WTC11 (cell line): ENCODE results near the gene CDC5L. TPM values are rescaled to one million over a fixed set of nuclear protein-coding genes. Genes with fewer than 3 reads are reported as not detected.

Experiments used
- ATAC-seq: fragments of 200-7000 bp; cut with Tn5 transposase; 2 replicates; pipeline ENCODE4 v1.10.0; 2021; ENCODE audit warnings: mild to moderate bottlenecking, moderate library complexity
- CTCF ChIA-PET: fragments of 300-600 bp; sonication (Branson Sonifier 250); formaldehyde crosslinking; loops from one replicate; lab custom pipeline; 2021; ENCODE audit warnings: antibody characterized with exemption; lab: Charles Lee
- POLR2A ChIA-PET: fragments of 350-600 bp; sonication (Branson Sonifier 250); formaldehyde crosslinking; loops from one replicate; lab custom pipeline; 2021; ENCODE audit warnings: antibody characterized with exemption; lab: Charles Lee
- DNase-seq: peaks from one replicate; pipeline ENCODE4 v3.0.0; 2021; ENCODE audit warnings: low spot score
- H3K27ac Mint-ChIP-seq: 2 replicates; pipeline ENCODE4 v1.8.0; 2021; ENCODE audit warnings: mixed read lengths
- H3K27me3 Mint-ChIP-seq: 2 replicates; pipeline ENCODE4 v1.8.0; 2021; ENCODE audit warnings: low read depth, mild to moderate bottlenecking, moderate library complexity, mixed read lengths
- H3K36me3 Mint-ChIP-seq: 2 replicates; pipeline ENCODE4 v1.8.0; 2021; ENCODE audit warnings: mixed read lengths
- H3K4me1 Mint-ChIP-seq: 2 replicates; pipeline ENCODE4 v1.8.0; 2022; ENCODE audit warnings: mixed read lengths
- H3K4me3 Mint-ChIP-seq: 2 replicates; pipeline ENCODE4 v1.8.0; 2021; ENCODE audit warnings: mild to moderate bottlenecking, moderate library complexity, mixed read lengths
- H3K9me3 Mint-ChIP-seq: 2 replicates; pipeline ENCODE4 v1.8.0; 2021; ENCODE audit warnings: mixed read lengths
- AFF4 ChIP-seq: sonication (generic); formaldehyde crosslinking; IDR thresholded peaks from 2 replicates; pipeline ENCODE4 v1.8.1; 2023; ENCODE audit warnings: mild to moderate bottlenecking, missing genetic modification reagents, borderline replicate concordance
- ATF1 ChIP-seq: sonication (generic); formaldehyde crosslinking; IDR thresholded peaks from 2 replicates; pipeline ENCODE4 v1.8.1; 2023; ENCODE audit warnings: mild to moderate bottlenecking, moderate library complexity, missing genetic modification reagents
- CREB1 ChIP-seq: sonication (generic); formaldehyde crosslinking; IDR thresholded peaks from 2 replicates; pipeline ENCODE4 v1.8.0; 2023; ENCODE audit warnings: mild to moderate bottlenecking, missing genetic modification reagents
- CTCF ChIP-seq: fragments of 200-600 bp; IDR thresholded peaks from 2 replicates; pipeline ENCODE4 v1.8.0; 2022; ENCODE audit warnings: antibody characterized with exemption
- EMX1 ChIP-seq: fragments of 250-450 bp; sonication (Bioruptor Pico); IDR thresholded peaks from 2 replicates; pipeline ENCODE4 v1.8.0; 2021; ENCODE audit warnings: mild to moderate bottlenecking
- FOXP4 ChIP-seq: sonication (generic); formaldehyde crosslinking; IDR thresholded peaks from 2 replicates; pipeline ENCODE4 v1.8.0; 2022; ENCODE audit warnings: mild to moderate bottlenecking, missing genetic modification reagents
- MXD4 ChIP-seq: fragments of 250-450 bp; sonication (Bioruptor Pico); IDR thresholded peaks from 2 replicates; pipeline ENCODE4 v1.8.0; 2021; ENCODE audit warnings: mild to moderate bottlenecking, moderate library complexity, borderline replicate concordance
- NFYB ChIP-seq: sonication (generic); formaldehyde crosslinking; conservative IDR thresholded peaks from 2 replicates; pipeline ENCODE4 v1.8.0; 2022; ENCODE audit warnings: low read depth, missing genetic modification reagents
- RELA ChIP-seq: sonication (generic); formaldehyde crosslinking; IDR thresholded peaks from 2 replicates; pipeline ENCODE4 v1.8.1; 2022; ENCODE audit warnings: missing genetic modification reagents, mild to moderate bottlenecking, borderline replicate concordance
- TEAD1 ChIP-seq: sonication (generic); formaldehyde crosslinking; IDR thresholded peaks from 2 replicates; pipeline ENCODE4 v1.8.0; 2022; ENCODE audit warnings: mild to moderate bottlenecking, missing genetic modification reagents
- TEAD4 ChIP-seq: sonication (generic); formaldehyde crosslinking; IDR thresholded peaks from 2 replicates; pipeline ENCODE4 v1.8.0; 2022; ENCODE audit warnings: mild to moderate bottlenecking, missing genetic modification reagents
- USF2 ChIP-seq: sonication (generic); formaldehyde crosslinking; IDR thresholded peaks from 2 replicates; pipeline ENCODE4 v1.8.1; 2023; ENCODE audit warnings: mild to moderate bottlenecking, missing genetic modification reagents, moderate library complexity
- ZMAT4 ChIP-seq: fragments of 250-450 bp; sonication (Bioruptor Pico); IDR thresholded peaks from 2 replicates; pipeline ENCODE4 v1.9.0; 2021; ENCODE audit warnings: mild to moderate bottlenecking
- ZNF263 ChIP-seq: sonication (generic); formaldehyde crosslinking; IDR thresholded peaks from 2 replicates; pipeline ENCODE4 v1.8.1; 2022; ENCODE audit warnings: low read depth, mild to moderate bottlenecking, moderate library complexity, missing genetic modification reagents
- ZNF281 ChIP-seq: sonication (generic); formaldehyde crosslinking; IDR thresholded peaks from 2 replicates; pipeline ENCODE4 v1.8.0; 2023; ENCODE audit warnings: mild to moderate bottlenecking, missing genetic modification reagents
- ZNF532 ChIP-seq: fragments of 250-450 bp; sonication (Bioruptor Pico); IDR thresholded peaks from 2 replicates; pipeline ENCODE4 v1.9.0; 2021; ENCODE audit warnings: mild to moderate bottlenecking, borderline replicate concordance
- total RNA-seq: library from RNA; stranded (reverse); gene quantifications from 3 replicates; pipeline ENCODE4 v1.2.3, GENCODE V29; 2021

CDC5L gene
- total RNA-seq, 1 experiment from 2014 or later, result 23.5 TPM

- no peak for TF ChIP-seq AFF4 (CRISPR knock-in tag)
- no peak for TF ChIP-seq MXD4 (CRISPR knock-in tag)
- no peak for TF ChIP-seq TEAD1 (CRISPR knock-in tag)
- no peak for TF ChIP-seq RELA (CRISPR knock-in tag)
- TF ChIP-seq ZMAT4 (CRISPR knock-in tag), result no peak
- TF ChIP-seq ATF1 (CRISPR knock-in tag), result no peak
- no peak for TF ChIP-seq ZNF532 (CRISPR knock-in tag)
- no peak for TF ChIP-seq FOXP4 (CRISPR knock-in tag)
- no peak for TF ChIP-seq TEAD4 (CRISPR knock-in tag)
- TF ChIP-seq ZNF263, result no peak
- TF ChIP-seq NFYB (CRISPR knock-in tag), result no peak
- TF ChIP-seq, all 79 proteins: peak for 0
Observed at GRCh38 chr6:44404715-44405099, 17.2 kb downstream of the CDC5L start (continued).

- Mint-ChIP-seq H3K4me3 (no peak overlapping the region), H3K27ac (no peak overlapping the region), H3K27me3 (no peaks in the 10 kb centered on the region), H3K36me3 (peaks cover 72% of the 10 kb centered on the region), H3K4me1 (no peaks in the 10 kb centered on the region), H3K9me3 (no peaks in the 10 kb centered on the region)
- no peak for ATAC-seq
- ChIA-PET CTCF (no interaction called here), POLR2A (no interaction called here)
- TF ChIP-seq EMX1 (CRISPR knock-in tag), result no peak
- TF ChIP-seq ZNF281 (CRISPR knock-in tag), result no peak
- TF ChIP-seq CTCF, result no peak
- TF ChIP-seq CREB1 (CRISPR knock-in tag), result no peak
- no peak for TF ChIP-seq USF2 (CRISPR knock-in tag)
- DNase-seq, result no peak
Observed at GRCh38 chr6:44407951-44408670, 20.6 kb downstream of the CDC5L start.
